ENCODE data around the gene MYO1A.

DNA sequence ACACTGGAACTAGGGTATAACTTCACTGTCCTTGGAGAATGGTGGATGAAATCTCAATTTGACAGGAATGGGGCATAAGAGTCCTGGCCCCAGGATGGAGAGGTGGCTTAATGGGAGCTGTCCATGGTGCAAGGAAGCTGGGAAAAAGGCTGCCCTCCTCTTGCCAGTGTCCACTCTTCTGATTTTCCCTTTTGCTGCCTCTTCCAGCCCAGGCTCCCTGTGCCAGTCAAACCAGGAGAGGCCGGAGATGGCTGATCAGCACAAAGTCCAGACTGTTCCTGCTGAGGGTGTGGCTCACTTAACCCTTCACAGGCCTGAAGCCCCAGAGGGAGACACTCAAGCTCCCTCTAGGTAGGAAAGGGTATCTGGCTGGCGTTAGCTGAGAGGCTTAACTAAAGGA, at the start of gene MYO1A:
- TF ChIP-seq CTCF (IDR thresholded peaks at IDR 0.05) (no peak), POLR2A (IDR thresholded peaks at IDR 0.05) (peak; percentile 65 to 76)
